GM18868 (cell line): ENCODE measurements around the gene FAM229B.

Experiments used
- ATAC-seq: cut with Tn5 transposase; IDR thresholded peaks from one replicate; pipeline ENCODE4 v1.9.1; 2021; ENCODE audit warnings: mild to moderate bottlenecking, moderate library complexity; ENCODE audit not compliant: unreplicated experiment

FAM229B gene

GRCh38 chr6:112141707-112142106 is 54.3 kb downstream of the FAM229B start:
- ATAC-seq = no peak

GRCh38 chr6:112144145-112144926 is 56.9 kb downstream of the FAM229B start:
- ATAC-seq = no peak

- ATAC-seq = no peak
Measured at GRCh38 chr6:112145080-112145573, 57.7 kb downstream of the FAM229B start.

GRCh38 chr6:112148103-112148502 is 60.7 kb downstream of the FAM229B start:
- ATAC-seq = no peak

GRCh38 chr6:112149236-112149635 is 61.8 kb downstream of the FAM229B start:
- ATAC-seq = no peak

GRCh38 chr6:112149719-112150263 is 62.4 kb downstream of the FAM229B start:
- ATAC-seq = no peak

GRCh38 chr6:112150363-112150762 is 63.0 kb downstream of the FAM229B start:
- ATAC-seq = no peak
